ENCODE data around the gene IFNGR1.
"Not testable (repeated sequence)": the region's sequence is repeated elsewhere in the genome, so short reads cannot be mapped to it uniquely, and the experiment has no call there.

Gene IFNGR1

DNA sequence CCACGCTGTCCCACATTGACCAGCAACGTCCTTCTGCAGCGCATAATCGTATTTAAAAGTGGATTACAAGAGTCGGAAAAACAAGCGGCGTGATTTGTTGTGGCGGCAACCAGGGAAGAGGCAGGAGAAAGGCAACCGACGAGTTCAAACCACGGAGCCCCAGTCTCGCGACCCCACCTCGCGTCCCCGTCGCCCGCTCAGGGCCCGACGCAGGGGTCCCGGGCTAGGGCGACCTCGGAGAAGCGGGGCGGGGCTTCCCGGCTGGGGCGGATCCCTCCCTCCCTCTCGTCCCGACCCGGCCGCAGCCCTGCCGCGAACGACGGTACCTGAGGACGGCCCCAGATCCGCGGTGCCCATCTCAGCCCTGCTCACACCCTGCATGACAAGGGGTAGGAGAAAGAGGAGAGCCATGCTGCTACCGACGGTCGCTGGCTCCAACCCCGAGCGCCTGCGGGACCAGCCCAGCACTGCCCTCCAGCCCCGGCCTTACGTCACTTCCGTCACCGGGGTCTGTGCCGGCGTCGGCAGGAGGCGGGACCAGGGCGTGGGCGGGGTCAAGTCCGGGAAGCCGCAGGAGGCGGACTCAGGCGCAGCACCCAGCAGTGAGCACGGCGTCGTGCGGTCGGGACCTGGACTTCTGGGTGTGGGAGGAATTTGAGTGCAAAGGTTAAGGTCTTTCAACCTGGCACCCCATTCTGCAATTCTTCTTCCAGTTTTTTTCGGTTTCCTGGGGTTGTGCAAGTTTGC, at the start of gene IFNGR1:
Gene IFNGR1, minus strand, starts transcription at position 469 of the 747 bp plus-strand sequence. Its CDS starts 58 bp downstream, at position 411.
- DNase-seq (ENCODE audit: low spot score), result peak; percentile 93

DNA sequence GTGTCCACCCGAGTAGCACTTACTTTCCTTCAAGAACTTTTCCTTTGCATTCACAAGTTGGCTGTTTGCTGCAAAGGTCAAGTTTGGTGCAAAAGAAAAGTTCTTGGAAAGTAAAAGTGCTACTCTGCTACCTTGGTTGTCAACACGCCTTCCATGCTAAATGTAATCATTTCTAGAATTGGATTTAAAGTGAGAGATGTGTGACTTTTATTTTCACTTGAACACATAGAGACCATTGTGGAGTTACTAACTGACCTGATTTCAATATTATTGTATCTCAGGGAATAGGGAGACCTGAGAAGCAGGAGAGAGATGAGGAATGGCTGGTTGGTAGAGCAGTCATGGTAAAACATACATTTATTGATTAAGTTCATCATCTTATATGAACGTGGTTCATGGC, 49.7 kb upstream of the IFNGR1 start:
- DNase-seq (ENCODE audit: low spot score), result no peak

DNA sequence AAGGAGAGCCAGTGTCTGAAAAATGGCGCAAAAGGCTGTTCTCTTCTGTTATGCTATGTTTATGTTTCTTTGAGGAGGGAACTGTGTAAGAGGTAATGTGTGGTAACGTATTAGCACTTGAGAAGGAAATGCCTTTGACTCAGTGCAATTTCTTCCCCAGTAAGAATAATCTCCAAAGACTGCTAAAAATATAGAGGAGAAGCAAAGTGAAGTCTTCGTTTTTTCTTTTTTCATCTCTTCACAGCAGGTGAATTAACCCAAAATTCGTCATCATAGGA, 47.1 kb upstream of the IFNGR1 start:
- DNase-seq (ENCODE audit: low spot score), result no peak

DNA sequence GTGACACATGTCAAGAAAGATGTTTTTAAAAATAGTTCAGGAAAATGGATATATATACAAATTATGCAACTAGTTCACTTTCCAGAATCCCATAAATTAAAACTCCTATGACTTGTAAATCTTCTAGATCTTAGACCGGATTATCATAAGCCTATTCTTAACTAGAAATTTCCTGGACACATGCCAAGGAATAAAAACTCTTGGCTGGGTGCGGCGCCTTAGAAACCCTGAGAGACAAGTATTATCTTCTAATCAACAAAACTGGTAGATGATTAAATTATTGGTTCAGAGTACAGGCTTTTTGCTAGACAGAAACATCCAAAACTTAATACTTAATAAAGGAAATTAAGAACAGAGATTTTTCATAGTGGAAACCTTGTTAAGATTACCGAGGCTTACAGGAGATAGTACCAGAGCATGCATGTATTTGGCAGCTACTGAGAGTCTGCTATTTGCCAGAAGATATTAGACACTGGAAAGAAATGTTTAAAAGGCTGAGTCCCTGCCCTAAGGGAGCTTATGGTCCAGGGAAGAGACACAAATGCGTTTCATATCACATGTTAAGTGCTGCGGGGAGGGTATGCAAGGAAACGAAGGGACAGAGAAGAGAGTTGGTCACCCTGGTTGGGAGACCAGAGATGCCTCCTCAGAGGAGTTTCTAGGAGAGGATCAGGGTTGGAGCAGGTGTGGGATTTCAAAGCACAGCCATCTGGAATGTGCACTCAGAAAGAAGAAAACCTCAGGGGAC, 46.5 kb upstream of the IFNGR1 start:
- no peak for DNase-seq (ENCODE audit: low spot score)

DNA sequence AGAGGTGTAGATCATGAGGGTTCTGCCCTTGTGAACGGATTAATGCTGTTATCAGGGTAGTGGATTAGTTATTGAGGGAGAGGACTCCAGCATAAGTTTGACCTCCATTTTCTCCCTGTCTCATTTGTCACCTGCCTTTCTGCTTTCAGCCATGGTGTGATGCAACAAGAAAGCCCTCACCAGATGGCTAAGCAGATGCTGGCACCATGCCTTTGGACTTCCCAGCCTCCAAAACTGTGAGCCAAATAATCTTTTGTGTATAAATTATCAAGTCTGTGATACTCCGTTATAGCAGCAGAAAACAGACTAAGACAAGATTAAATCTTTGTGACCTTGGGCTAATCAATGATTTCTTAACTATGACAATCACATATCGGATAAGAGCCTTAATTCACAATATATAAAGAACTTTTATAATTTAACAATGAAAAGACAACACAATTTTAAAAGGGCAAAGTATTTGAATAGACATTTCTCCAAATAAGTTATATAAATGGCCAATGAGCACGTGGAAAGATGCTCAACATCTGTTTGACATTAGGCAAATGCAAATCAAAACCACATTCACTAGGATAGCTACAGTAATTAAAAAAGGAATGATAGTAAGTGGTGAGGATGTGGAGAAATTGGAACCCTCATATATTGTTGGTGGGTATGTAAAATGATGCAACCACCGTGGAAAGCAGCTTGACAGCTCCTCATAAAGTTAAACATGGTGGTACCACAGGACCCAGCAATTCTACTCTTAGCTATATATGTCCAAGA, 45.3 kb upstream of the IFNGR1 start:
- DNase-seq (ENCODE audit: low spot score), result no peak

DNA sequence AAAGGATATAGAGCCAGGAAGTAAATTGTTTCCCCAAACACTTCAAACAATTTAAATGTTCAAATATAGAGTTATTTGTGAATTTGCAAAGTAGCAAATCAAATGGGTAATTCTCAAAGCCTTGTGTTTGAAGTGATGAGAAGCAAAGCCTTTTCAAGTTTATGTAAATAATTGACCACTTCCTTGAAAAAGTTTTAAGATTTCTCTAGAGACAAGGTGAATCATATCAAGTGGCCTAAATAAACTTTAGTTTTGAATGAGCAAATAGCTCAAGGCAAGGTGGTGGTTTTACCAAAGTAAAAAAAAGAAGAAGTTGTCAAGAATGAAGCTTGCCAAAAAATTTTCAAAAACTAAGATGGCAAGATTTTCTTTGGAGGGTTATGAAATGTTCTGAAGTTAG, 42.6 kb upstream of the IFNGR1 start:
- DNase-seq (ENCODE audit: low spot score), result peak; percentile 23

DNA sequence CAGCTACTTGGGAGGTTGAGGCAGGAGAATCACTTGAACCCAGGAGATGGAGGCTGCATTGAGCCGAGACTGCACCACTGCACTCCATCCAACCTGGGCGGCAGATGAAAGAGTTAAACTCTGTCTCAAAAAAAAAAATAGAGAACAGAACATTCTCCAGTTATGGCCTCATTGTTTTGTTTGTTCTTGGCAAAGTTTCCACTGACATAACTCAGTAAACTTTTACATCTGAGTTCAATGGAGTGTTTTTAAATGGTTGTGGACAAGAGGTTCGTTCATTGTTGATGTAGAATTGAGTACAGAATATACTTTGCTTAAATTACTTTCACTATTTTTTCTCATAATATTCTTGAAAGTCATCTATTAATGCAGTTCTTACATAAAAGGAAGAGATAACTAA, 42.2 kb upstream of the IFNGR1 start:
- DNase-seq (ENCODE audit: low spot score), result no peak

DNA sequence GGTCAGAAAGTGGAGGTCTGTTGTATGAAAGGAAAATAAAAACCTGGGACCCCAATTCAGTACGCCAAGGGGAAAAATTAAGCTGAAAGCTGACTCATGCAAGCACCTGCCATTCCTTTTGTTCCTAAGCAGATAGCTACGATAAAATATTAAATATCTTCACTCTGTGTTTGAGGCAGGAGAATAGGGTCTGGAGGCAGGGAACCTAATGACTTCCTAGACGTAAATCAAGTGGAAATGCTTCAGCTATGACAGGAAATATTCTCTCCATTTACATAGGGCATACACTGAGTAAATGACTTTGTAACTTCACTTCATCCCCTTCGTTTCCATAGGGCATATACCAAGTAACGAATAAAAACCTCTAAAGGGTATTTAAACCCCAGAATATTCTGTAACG, 41.0 kb upstream of the IFNGR1 start:
- no peak for DNase-seq (ENCODE audit: low spot score)

DNA sequence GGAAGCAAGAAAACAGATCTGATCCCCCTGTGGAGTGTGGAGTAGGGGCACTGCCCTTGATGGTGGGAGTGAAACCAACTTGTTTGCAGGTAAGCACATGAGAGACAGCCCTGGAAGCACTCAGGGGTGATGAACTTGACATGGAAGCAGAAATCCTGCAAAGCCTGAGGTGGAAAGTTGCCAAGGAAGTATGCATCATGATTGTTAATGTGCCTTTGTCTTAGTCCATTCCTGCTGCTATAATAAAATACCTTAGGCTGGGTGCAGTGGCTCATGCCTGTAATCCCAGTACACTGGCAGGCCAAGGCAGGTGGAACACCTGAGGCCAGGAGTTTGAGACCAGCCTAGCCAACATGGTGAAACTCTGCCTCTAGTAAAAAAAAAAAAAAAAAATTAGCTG, 40.2 kb upstream of the IFNGR1 start:
- no peak for DNase-seq (ENCODE audit: low spot score)

DNA sequence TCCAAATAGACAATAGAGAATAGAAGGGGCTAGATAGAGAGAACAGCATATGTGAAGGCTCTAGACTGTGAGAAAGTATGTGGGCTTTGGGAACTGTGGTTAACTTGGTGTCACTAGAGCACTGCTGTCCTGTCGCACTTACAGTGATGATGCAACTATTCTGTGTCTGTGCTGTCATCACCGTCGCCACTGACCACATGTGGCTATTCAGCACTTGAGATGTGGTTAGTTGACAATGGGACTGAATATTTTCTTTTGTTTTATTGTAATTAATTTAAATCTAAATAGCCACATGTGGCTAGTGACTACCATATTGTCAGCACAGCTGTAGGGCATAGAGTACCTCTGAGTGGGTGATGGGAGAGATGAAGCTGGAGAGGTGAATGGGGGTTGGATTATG, 39.0 kb upstream of the IFNGR1 start:
- DNase-seq (ENCODE audit: low spot score), result no peak

DNA sequence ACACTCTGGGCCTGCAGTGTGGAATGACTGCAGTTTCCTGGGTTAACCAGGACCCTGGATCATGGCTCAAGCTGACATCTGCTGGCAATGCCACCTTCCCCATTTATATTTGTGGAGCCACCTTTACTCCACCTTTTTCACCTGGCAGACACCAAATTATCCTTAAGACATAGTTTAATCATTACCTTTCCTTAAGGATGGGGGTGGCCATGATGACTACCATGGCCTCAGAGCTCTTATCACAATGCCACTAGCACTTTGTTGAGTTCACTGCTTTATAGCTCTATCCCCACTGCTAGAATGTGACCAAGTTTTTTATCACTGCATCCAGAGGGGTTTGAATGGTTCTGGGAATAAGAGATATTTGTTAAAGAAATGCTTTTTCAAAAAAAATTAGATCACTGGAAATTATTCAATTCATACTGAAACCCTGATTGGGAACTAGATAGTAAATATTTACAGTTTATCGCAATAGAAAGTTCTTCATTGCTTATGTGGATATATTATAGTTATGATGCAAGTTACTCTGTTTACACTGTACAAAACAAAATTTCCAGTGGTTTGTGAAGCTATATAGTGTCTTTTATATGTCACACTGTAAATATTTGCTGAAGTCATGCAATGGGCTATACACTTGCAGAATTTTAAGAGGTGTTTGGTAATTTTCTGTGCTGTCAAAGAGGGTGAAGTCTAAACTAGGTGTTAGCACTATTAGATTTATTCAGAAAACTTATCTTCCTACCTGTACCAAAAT, 37.3 kb upstream of the IFNGR1 start:
- DNase-seq (ENCODE audit: low spot score), result no peak

DNA sequence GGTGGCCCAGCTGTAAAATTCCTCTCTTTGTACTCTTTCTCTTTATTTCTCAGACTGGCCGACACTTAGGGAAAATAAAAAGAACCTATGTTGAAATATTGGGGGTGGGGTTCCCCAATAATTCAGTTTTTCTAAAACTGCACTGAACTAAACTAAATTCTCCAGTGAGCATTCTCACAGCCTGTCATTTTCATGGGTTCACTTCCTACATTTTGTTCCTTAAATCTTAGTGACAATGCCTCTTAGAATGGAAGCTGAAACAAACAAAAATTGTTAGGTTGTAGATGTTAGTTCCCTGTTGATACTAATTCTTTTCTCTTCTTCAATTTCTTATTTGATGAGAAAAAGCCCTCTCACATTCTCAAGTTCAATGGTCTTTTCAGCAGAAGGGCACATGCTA, 35.8 kb upstream of the IFNGR1 start:
- no peak for DNase-seq (ENCODE audit: low spot score)

DNA sequence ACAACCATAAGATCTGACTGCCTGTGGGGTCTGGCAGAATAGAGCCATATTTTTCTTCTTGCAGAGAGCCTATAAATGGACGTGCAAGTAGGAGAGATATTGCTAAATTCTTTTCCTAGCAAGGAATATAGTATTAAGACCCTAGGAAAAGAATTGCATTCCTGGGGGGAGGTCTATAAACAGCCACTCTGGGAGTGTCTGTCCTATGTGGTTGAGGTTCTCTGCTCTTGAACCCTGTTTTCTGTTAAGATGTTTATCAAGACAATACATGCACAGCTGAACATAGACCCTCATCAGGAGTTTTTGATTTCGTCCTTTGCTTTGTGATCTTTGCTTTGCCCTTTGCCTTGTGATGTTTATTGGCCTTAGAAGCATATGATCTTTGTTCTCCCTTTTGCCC, 35.2 kb upstream of the IFNGR1 start:
- DNase-seq (ENCODE audit: low spot score), result not testable (repeated sequence)

DNA sequence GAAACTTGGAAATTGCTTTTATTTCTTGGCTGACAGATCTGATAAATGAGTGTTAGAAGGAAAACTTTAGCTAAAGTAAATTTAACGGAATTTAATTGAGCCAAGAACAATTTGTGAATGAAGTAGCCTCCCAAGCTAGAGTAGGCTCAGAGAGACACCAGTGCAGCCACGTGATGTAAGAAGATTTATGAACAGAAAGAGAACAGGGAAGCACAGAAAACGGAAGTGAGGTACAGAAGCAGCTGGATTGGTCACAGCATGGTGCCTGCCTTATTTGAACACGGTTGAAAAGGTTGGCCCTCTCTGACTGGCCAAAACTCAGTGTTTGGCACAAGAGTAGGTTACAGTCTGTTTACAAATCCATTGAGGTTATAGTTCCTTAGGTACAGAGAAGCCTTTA, 29.5 kb upstream of the IFNGR1 start:
- DNase-seq (ENCODE audit: low spot score), result no peak

DNA sequence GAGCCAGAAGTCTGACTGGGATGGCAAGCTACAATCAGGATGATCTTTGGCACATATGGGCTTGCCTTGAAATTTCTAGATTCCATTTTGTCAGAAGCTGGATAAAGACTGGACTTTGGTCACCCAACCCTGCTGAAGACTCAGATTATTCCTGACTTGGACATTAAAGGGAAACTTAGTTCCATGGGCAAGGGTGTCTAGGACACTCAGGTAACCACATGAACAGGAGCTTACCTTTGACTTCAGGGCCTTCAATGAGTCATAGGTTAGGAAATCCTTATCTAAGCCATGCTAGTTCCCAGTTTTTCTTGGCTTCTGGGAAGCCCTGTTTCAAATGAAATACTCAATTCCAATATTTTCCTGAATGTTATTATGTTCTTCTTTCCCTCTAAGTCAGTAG, 28.5 kb upstream of the IFNGR1 start:
- DNase-seq (ENCODE audit: low spot score), result no peak

DNA sequence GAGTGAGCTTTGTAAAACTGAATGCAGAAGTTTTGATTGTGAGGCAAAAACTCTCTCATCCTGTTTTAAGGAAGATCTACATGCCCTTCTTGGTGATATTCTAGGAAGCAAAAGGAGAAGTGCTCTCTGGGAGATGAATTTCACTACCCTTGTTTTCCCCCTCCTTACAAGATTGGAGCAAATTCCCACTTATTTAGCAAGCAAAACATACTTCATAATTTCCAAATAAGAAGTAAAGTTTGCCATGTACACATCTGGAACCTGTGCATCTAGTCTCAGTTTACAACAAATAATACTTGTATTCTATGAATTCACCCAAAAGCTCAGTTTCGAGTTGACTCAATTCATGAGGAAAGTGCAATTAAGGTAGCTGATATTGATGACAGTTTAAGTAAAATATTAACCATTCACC, 27.6 kb upstream of the IFNGR1 start:
- no peak for DNase-seq (ENCODE audit: low spot score)

DNA sequence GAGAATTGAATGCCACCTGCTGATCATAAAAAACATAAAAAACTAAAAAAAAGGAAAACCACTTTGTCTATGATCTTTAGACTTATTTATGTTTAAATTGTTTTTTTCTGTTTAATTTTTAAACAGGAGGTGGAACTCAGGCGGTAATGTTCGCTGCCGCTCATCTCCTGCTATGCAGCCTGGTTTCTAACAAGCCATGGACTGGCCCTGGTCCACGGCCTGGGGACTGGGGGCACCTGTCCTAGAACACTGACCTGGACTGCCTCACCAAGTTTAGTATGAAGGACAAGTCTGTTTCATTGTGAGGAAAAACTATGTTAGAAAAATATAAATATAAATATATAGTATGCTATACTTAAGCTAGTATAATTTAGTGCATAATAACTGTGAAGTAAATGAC, 27.0 kb upstream of the IFNGR1 start:
- DNase-seq (ENCODE audit: low spot score), result no peak

DNA sequence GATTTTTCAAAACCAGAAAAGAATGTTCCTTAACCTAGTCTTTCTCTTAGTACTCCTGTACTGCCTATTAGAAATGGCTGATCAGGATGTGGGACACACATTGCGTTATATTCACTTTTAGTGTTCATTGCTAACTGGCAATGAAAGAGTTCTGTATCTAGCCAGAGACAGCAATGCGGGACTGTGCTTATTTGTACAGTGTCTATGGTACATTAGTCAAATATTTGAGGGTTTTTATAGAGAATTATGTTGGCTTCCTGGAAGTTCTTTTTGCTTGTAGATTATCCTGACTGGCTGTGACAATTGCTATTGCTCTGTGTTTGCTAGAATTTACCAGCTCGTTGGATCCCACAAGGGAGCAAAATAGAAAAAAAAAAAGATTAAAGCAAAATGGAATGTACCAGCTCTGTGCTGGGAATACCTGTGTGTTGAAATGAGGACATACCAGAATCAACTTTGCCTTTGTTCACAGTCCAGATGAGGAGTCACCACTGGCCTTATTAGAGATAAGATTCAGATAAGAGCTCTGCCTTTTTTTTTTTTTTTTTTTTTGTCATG, 22.4 kb upstream of the IFNGR1 start:
- no peak for DNase-seq (ENCODE audit: low spot score)

DNA sequence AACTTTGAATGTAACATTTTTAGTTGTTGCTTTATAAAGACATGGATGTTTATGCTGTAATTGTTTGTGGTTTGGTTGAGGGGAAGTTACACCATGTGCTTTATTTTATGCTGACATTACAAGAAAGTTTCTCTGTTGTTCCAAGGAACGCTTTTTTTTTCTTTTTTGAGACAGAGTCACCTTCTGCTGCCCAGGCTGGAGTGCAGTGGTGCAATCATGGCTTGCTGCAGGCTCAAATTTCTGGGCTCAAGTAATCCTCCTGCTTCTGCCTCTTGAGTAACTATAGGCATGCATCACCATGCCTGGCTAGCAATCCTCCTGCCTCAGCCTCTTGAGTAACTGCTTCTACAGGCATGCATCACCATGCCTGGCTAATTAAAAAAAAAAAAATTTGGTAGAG, 21.0 kb upstream of the IFNGR1 start:
- no peak for DNase-seq (ENCODE audit: low spot score)

DNA sequence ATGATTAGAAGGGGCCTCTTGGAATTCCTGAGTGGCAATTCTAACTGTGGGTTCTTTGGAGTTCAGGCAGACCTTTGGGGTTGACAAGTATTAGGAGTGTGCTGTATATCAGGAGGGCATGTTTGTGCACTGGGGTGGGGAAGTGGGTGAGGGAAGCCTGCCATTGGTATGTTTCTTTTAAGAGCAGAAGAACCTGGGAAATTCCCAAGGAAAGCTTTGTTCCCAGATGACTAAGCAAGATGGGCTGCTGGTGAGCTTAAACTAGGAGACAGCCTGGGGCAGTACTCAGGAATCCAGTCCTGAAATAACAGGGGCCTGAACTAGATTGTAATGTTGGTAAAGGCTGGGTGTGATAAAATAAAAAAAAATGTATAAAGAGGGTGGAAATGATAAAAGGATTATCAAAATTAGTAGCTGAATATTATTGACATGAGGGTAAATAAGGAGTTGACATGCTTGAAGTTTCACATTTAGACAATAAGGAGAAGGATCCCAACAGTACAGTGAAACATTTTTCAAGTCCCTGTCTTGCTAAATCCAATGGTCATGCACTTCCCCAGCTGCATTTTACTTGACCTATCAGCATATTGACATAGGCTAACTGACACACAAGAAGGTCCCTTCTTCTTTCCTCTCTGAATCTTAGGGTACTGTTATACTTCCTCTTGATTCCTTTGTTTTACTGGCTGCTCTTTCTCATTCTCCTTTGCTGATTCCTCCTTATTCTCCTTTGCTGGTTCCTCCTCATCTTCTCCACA, 18.4 kb upstream of the IFNGR1 start:
- no peak for DNase-seq (ENCODE audit: low spot score)

DNA sequence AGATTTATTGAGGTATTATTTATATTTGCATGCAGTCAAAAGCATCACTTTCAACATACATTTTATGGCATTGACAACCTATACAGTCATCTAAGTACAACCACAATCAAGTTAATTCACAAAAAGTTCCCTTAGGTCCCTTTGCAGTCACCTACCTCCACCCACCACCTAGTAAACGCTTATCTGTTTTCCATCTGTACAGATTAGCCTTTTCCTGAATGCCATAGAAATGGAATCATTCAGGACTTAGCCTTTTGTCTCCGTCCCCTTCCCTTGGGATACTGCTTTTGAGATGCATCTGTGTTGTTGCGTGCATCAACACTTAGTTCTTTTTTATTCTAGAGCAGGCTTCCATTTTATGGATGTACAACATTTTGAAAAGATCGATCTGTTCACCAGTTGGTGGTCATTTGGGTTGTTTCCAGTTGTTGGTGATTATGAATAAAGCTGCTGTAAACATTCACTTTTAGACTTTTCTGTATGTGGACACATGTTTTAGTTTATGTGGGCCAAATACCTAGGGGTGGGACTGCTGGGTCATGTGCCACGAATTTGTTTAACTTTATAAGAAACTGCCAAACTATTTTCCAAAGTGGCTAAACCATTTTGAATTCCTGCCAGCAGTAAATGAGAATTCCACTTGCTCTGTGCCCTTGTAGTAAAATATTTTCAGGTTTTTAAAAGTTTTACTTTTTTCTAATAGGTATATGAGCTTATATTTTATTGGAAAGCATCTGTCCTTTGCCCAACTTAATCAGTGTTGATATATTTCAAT, 17.6 kb upstream of the IFNGR1 start:
- DNase-seq (ENCODE audit: low spot score), result no peak

Data from CD4-positive, alpha-beta T cell treated with Interleukin-15 for 4 hours (primary cell).